ENCODE data around the gene CCM2.

The CCM2 gene

GRCh38 chr7:45061806-45062425 is 61.9 kb downstream of the CCM2 start:
- Histone ChIP-seq H3K27me3 (ENCODE audit: insufficient read depth, low read length, poor library complexity) (no peaks in the 10 kb centered on the region), H4K20me1 (ENCODE audit: insufficient read depth, low read length) (peaks cover 68% of the 10 kb centered on the region), H2AFZ (ENCODE audit: low read depth, low read length) (no peak overlapping the region), H3K79me2 (ENCODE audit: insufficient read depth, low read length) (peaks cover 95% of the 10 kb centered on the region), H3K4me1 (ENCODE audit: insufficient read depth, low read length) (no peaks in the 10 kb centered on the region), H3K36me3 (ENCODE audit: insufficient read depth, low read length) (peaks cover 74% of the 10 kb centered on the region), H3K4me2 (ENCODE audit: insufficient read depth, low read length) (no peak overlapping the region), H3K4me3 (ENCODE audit: low read depth in 1 of 2, low read length in 2 of 2) (no peak overlapping the region), H3K27ac (ENCODE audit: low read length) (peak overlapping the region; percentile 34; the same call in 1 of the 2 replicates), H3K9ac (ENCODE audit: low read depth, low read length) (no peak overlapping the region), H3K9me3 (ENCODE audit: insufficient read depth, low read length, severe bottlenecking) (no peaks in the 10 kb centered on the region)
- no peak for TF ChIP-seq EZH2 (IDR thresholded peaks at IDR 0.05; ENCODE audit: borderline replicate concordance, low read depth, low read length, severe bottlenecking)
- no peak for TF ChIP-seq CTCF (IDR thresholded peaks at IDR 0.05; ENCODE audit: borderline replicate concordance, extremely low read depth, low read length, poor library complexity, severe bottlenecking)
- ATAC-seq (ENCODE audit: insufficient read depth, low read depth) = no peak
- DNase-seq = no peak

- no peaks in the 10 kb centered on the region for H3K27me3 ChIP-seq (ENCODE audit: insufficient read depth, low read length, poor library complexity)
- H4K20me1 ChIP-seq (ENCODE audit: insufficient read depth, low read length) = peaks cover 75% of the 10 kb centered on the region
- H3K36me3 ChIP-seq (ENCODE audit: insufficient read depth, low read length) = peaks cover 84% of the 10 kb centered on the region
- no peaks in the 10 kb centered on the region for H3K9me3 ChIP-seq (ENCODE audit: insufficient read depth, low read length, severe bottlenecking)
- H3K9ac ChIP-seq (ENCODE audit: low read depth, low read length) = no peak overlapping the region
- H3K4me2 ChIP-seq (ENCODE audit: insufficient read depth, low read length) = no peak overlapping the region
- TF ChIP-seq EZH2 (IDR thresholded peaks at IDR 0.05; ENCODE audit: borderline replicate concordance, low read depth, low read length, severe bottlenecking) (no peak), CTCF (IDR thresholded peaks at IDR 0.05; ENCODE audit: borderline replicate concordance, extremely low read depth, low read length, poor library complexity, severe bottlenecking) (no peak)
- no peaks in the 10 kb centered on the region for H3K4me1 ChIP-seq (ENCODE audit: insufficient read depth, low read length)
- ATAC-seq (ENCODE audit: insufficient read depth, low read depth) (no peak), DNase-seq (no peak)
- no peak overlapping the region for H3K4me3 ChIP-seq (ENCODE audit: low read depth in 1 of 2, low read length in 2 of 2)
- no peak overlapping the region for H3K27ac ChIP-seq (ENCODE audit: low read length)
- H3K79me2 ChIP-seq (ENCODE audit: insufficient read depth, low read length) = peaks cover 94% of the 10 kb centered on the region
- H2AFZ ChIP-seq (ENCODE audit: low read depth, low read length) = no peak overlapping the region
Measured at GRCh38 chr7:45064047-45064725, 64.2 kb downstream of the CCM2 start.

GRCh38 chr7:45065031-45065995 is 65.3 kb downstream of the CCM2 start:
- no peak for DNase-seq
- Histone ChIP-seq H3K79me2 (ENCODE audit: insufficient read depth, low read length) (peaks cover 92% of the 10 kb centered on the region), H3K27me3 (ENCODE audit: insufficient read depth, low read length, poor library complexity) (no peaks in the 10 kb centered on the region), H3K4me2 (ENCODE audit: insufficient read depth, low read length) (no peak overlapping the region), H3K27ac (ENCODE audit: low read length) (no peak overlapping the region), H4K20me1 (ENCODE audit: insufficient read depth, low read length) (peaks cover 83% of the 10 kb centered on the region), H2AFZ (ENCODE audit: low read depth, low read length) (no peak overlapping the region), H3K9me3 (ENCODE audit: insufficient read depth, low read length, severe bottlenecking) (no peaks in the 10 kb centered on the region), H3K4me3 (ENCODE audit: low read depth in 1 of 2, low read length in 2 of 2) (no peak overlapping the region), H3K4me1 (ENCODE audit: insufficient read depth, low read length) (no peaks in the 10 kb centered on the region), H3K36me3 (ENCODE audit: insufficient read depth, low read length) (peaks cover 91% of the 10 kb centered on the region), H3K9ac (ENCODE audit: low read depth, low read length) (no peak overlapping the region)
- no peak for TF ChIP-seq EZH2 (IDR thresholded peaks at IDR 0.05; ENCODE audit: borderline replicate concordance, low read depth, low read length, severe bottlenecking)
- no peak for TF ChIP-seq CTCF (IDR thresholded peaks at IDR 0.05; ENCODE audit: borderline replicate concordance, extremely low read depth, low read length, poor library complexity, severe bottlenecking)
- ATAC-seq (ENCODE audit: insufficient read depth, low read depth) = no peak

All from DND-41 (cell line).